GM12878 (cell line): ENCODE results near the gene FAM13C. TPM values are rescaled to one million over a fixed set of nuclear protein-coding genes. Genes with fewer than 3 reads are reported as not detected.

Source experiments
- ATAC-seq: fragments of 200-7000 bp; cut with Tn5 transposase; 3 replicates; pipeline ENCODE4 v1.9.1; 2020; ENCODE audit warnings: mild to moderate bottlenecking, moderate library complexity
- BruUV-seq: library from RNA; stranded (reverse); fragments of 400-500 nt; replicated peaks from 2 replicates; lab custom pipeline; 2021; lab: Mats Ljungman, UMichigan
- CTCF ChIA-PET: fragments of 300-600 bp; sonication (Branson Sonifier 250); formaldehyde crosslinking; extraction: SDS; loops from one replicate; lab custom pipeline; 2021; ENCODE audit warnings: inconsistent platforms; lab: Yijun Ruan, JAX
- POLR2A ChIA-PET: fragments of 350-600 bp; formaldehyde crosslinking; extraction: SDS; loops from one replicate; lab custom pipeline; 2021; ENCODE audit warnings: inconsistent platforms; lab: Charles Lee
- RAD21 ChIA-PET: fragments of 300-600 bp; sonication (Branson Sonifier 250); formaldehyde crosslinking; loops from one replicate; lab custom pipeline; 2023; ENCODE audit warnings: antibody characterized with exemption; ENCODE audit not compliant: unreplicated experiment; lab: Charles Lee
- SMC1A ChIA-PET: fragments of 300-600 bp; sonication (Branson Sonifier 250); formaldehyde crosslinking; loops from one replicate; lab custom pipeline; 2023; ENCODE audit not compliant: unreplicated experiment, uncharacterized antibody; lab: Charles Lee
- DNase-seq: peaks from one replicate; pipeline ENCODE4 v3.0.0-alpha.2; 2011; ENCODE audit warnings: low read depth, low spot score
- FAIRE-seq: peaks from 3 replicates; lab custom pipeline; 2011; peaks lifted over from hg19 to GRCh38; lab: Jason Lieb, UNC
- H2AFZ ChIP-seq: 2 replicates; pipeline ENCODE4 v1.6.0; 2011; ENCODE audit warnings: low read depth, low read length, control low read depth; ENCODE audit not compliant: control insufficient read depth
- H3K27ac ChIP-seq: 2 replicates; pipeline ENCODE4 v1.5.1; 2011; ENCODE audit warnings: control low read depth; ENCODE audit not compliant: control insufficient read depth, insufficient read depth
- H3K27me3 ChIP-seq, 2 experiments: replicated peaks in 1 of 2; 2 replicates each; pipeline versions ENCODE4 v1.6.0 to v1.6.1; 2011; ENCODE audit warnings: low read length in 1 of 2; ENCODE audit not compliant: control insufficient read depth in 2 of 2, insufficient read depth in 2 of 2
- H3K36me3 ChIP-seq, 2 experiments: 2 replicates each; pipeline ENCODE4 v1.5.1; 2011; ENCODE audit warnings: low read length in 1 of 2; ENCODE audit not compliant: control insufficient read depth in 2 of 2, insufficient read depth in 2 of 2
- H3K4me1 ChIP-seq: 2 replicates; pipeline ENCODE4 v1.6.1; 2011; ENCODE audit warnings: mild to moderate bottlenecking, low read length, moderate library complexity, mixed read lengths; ENCODE audit not compliant: control insufficient read depth, insufficient read depth
- H3K4me2 ChIP-seq: 2 replicates; pipeline ENCODE4 v1.6.0; 2011; ENCODE audit warnings: control low read depth; ENCODE audit not compliant: control insufficient read depth, insufficient read depth
- H3K4me3 ChIP-seq: fragments of 200-600 bp; sonication (generic); 2 replicates; pipeline ENCODE4 v1.5.1; 2016
- H3K79me2 ChIP-seq: 2 replicates; pipeline ENCODE4 v1.6.0; 2011; ENCODE audit warnings: low read length; ENCODE audit not compliant: control insufficient read depth, insufficient read depth
- H3K9ac ChIP-seq: 2 replicates; pipeline ENCODE4 v1.8.0; 2011; ENCODE audit warnings: low read length, control low read depth, mixed read lengths; ENCODE audit not compliant: control insufficient read depth, insufficient read depth
- H3K9me3 ChIP-seq: replicated peaks from 3 replicates; pipeline ENCODE4 v1.5.1; 2011; ENCODE audit warnings: mild to moderate bottlenecking, low read length; ENCODE audit not compliant: control insufficient read depth, insufficient read depth
- H4K20me1 ChIP-seq: 2 replicates; pipeline ENCODE4 v1.6.0; 2011; ENCODE audit not compliant: control insufficient read depth, insufficient read depth
- ATF7 ChIP-seq: fragments of 450-650 bp; IDR thresholded peaks from 2 replicates; pipeline ENCODE4 v1.6.1; 2016; ENCODE audit warnings: low read depth, mild to moderate bottlenecking
- CEBPB ChIP-seq, 2 experiments: fragments of 150-350 bp in 1 of 2; IDR thresholded peaks; 2 replicates each; pipeline ENCODE4 v1.6.1; 2012 to 2014; ENCODE audit warnings: low read depth in 2 of 2, low read length in 2 of 2, borderline replicate concordance in 1 of 2, inconsistent platforms in 1 of 2
- CHD1 ChIP-seq: IDR thresholded peaks from 2 replicates; pipeline ENCODE4 v1.6.1; 2012; ENCODE audit warnings: low read depth, low read length, improper control_type of control experiment
- CTCF ChIP-seq, 3 experiments: IDR thresholded peaks in 2 of 3; conservative IDR thresholded peaks in 1 of 3; 2 replicates each; pipeline ENCODE4 v1.5.1; 2011; ENCODE audit warnings: low read depth in 3 of 3, low read length in 3 of 3, mild to moderate bottlenecking in 3 of 3, control low read depth in 2 of 3, moderate library complexity in 2 of 3, inconsistent platforms in 1 of 3, mixed read lengths in 1 of 3; ENCODE audit not compliant: control insufficient read depth in 2 of 3, insufficient read depth in 1 of 3; ENCODE audit errors: extremely low read depth in 1 of 3
- EED ChIP-seq: sonication (generic); IDR thresholded peaks from 2 replicates; pipeline ENCODE4 v1.6.1; 2016; ENCODE audit warnings: antibody characterized with exemption, low read depth
- KAT2A ChIP-seq: conservative IDR thresholded peaks from 2 replicates; pipeline ENCODE4 v1.6.1; 2011; ENCODE audit warnings: low read depth, low read length; ENCODE audit not compliant: control insufficient read depth
- NBN ChIP-seq: fragments of 450-650 bp; IDR thresholded peaks from 2 replicates; pipeline ENCODE4 v1.6.1; 2016
- POLR2AphosphoS2 ChIP-seq: IDR thresholded peaks from 2 replicates; pipeline ENCODE4 v1.6.1; 2011; ENCODE audit warnings: low read depth, mild to moderate bottlenecking, low read length, improper control_type of control experiment, moderate library complexity
- RELA ChIP-seq: fragments of 450-650 bp; IDR thresholded peaks from 2 replicates; pipeline ENCODE4 v1.8.0; 2014; ENCODE audit warnings: borderline replicate concordance; ENCODE audit not compliant: partially characterized antibody
- REST ChIP-seq: IDR thresholded peaks from 2 replicates; pipeline ENCODE4 v1.6.1; 2012; ENCODE audit warnings: mild to moderate bottlenecking, low read depth, low read length
- SMAD1 ChIP-seq: fragments of 450-650 bp; IDR thresholded peaks from 2 replicates; pipeline ENCODE4 v1.6.1; 2018; ENCODE audit warnings: mild to moderate bottlenecking, low read depth; ENCODE audit not compliant: partially characterized antibody
- SUZ12 ChIP-seq: fragments of 200-600 bp; sonication (generic); IDR thresholded peaks from one replicate; pipeline ENCODE4 v1.6.1; 2018; ENCODE audit warnings: antibody characterized with exemption, mild to moderate bottlenecking; ENCODE audit not compliant: unreplicated experiment
- WGBS: methylation state at CpG from one replicate; pipeline ENCODE4 v1.1.6; 2016; ENCODE audit warnings: low lambda C conversion rate; ENCODE audit not compliant: insufficient replicate concordance, insufficient coverage; ENCODE audit errors: missing lambda C conversion rate; 5-methylcytosine and 5-hydroxymethylcytosine counted together
- in situ Hi-C: fragments of 300-500 bp; cut with MboI; formaldehyde crosslinking; loops from 9 replicates; pipeline ENCODE4 v1.14.3; 2018; ENCODE audit warnings: mixed read lengths
- intact Hi-C: fragments of 100-400 bp; cut with micrococcal nuclease; formaldehyde crosslinking; loops from one replicate; pipeline ENCODE4 v1.14.2; 2022; ENCODE audit not compliant: unreplicated experiment
- polyA plus RNA-seq, 11 experiments: library from polyadenylated mRNA; depleted of rRNA in 4 of 11; unstranded in 6 of 11; stranded (reverse) in 5 of 11; fragments of >200 nt; fragmentation: Nextera tagmentation in 4 of 11; fragmentation: Illumina TruSeq in 1 of 11; extraction: Ambion mirVana in 4 of 11; extraction: Trizol in 1 of 11; gene quantifications; 1 replicate in 1 of 11; 2 replicates in 10 of 11; pipeline versions ENCODE4 v1.2.1 to v1.2.3, GENCODE V29; 2011 to 2016; ENCODE audit warnings: inconsistent platforms in 2 of 11, missing spikeins in 2 of 11, low read depth in 1 of 11
- total RNA-seq, 4 experiments: library from RNA; depleted of rRNA in 3 of 4; stranded (reverse); fragments of >200 nt in 3 of 4; fragmentation: Illumina TruSeq in 1 of 4; extraction: Trizol in 1 of 4; gene quantifications; 2 replicates each; pipeline versions ENCODE4 v1.2.1 to v1.2.3, GENCODE V29; 2013 to 2021

Gene FAM13C
- total and polyA plus RNA-seq, 10 of the 15 experiments (the other 5 are each of a cell fraction or from before 2014, with no cell fraction given), result 0.04 to 0.31 (median 0.13) TPM; not detected in 5

GRCh38 chr10:59283456-59284091, 78.8 kb downstream of the FAM13C start:
- H3K4me1 ChIP-seq, result no peaks in the 10 kb centered on the region
- ChIA-PET CTCF (no interaction called here), RAD21 (no interaction called here), SMC1A (no interaction called here)
- H3K9ac ChIP-seq, result no peak overlapping the region
- no peak for FAIRE-seq
- in situ Hi-C loops, result no loop called here
- H3K36me3 ChIP-seq, result no peaks in the 10 kb centered on the region
- no peaks in the 10 kb centered on the region for H3K79me2 ChIP-seq
- H3K4me2 ChIP-seq, result no peak overlapping the region
- TF ChIP-seq KAT2A (no peak), ATF7 (no peak), RELA (no peak)
- TF ChIP-seq, all 136 proteins: peak for 0
- no TSS peak for BruUV-seq
- Histone ChIP-seq H3K27ac (no peak overlapping the region), H3K9me3 (no peaks in the 10 kb centered on the region), H3K4me3 (no peak overlapping the region), H3K27me3 (no peaks in the 10 kb centered on the region; a peak in 1 of 4 replicates), H4K20me1 (no peaks in the 10 kb centered on the region), H2AFZ (no peak overlapping the region)
- POLR2A ChIA-PET, result no interaction called here
- no peak for ATAC-seq
- intact Hi-C loops, result no loop called here
- WGBS, result 24% methylated on average over 9 of the region's 9 CpGs
- no peak for DNase-seq

DNA sequence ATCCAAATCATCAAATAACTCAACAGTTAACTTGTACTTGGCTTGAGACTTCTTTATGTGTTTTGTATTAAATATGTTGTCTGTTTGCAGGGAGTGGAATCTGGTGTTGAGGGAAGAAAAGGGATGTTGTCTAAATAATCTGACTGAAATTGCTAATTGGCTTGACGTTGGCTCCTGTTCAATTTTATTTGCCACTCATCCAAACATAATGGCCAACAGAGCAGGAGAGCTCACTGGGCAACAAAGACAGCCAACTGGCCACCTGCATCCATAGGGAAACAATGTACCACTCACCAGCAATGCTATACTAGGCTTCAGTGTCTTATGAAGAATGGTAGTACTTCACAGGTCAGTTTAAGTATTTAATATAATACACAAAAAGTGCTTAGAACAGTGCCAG, 80.5 kb downstream of the FAM13C start:
- Histone ChIP-seq H3K9me3 (no peaks in the 10 kb centered on the region), H3K4me1 (no peaks in the 10 kb centered on the region), H2AFZ (no peak overlapping the region), H3K9ac (no peak overlapping the region), H3K36me3 (no peaks in the 10 kb centered on the region), H3K27me3 (no peaks in the 10 kb centered on the region; a peak in 1 of 4 replicates), H3K4me2 (no peak overlapping the region), H3K27ac (no peak overlapping the region), H3K79me2 (no peaks in the 10 kb centered on the region), H3K4me3 (no peak overlapping the region), H4K20me1 (no peaks in the 10 kb centered on the region)
- no peak for DNase-seq
- in situ Hi-C loops (no loop called here), intact Hi-C loops (no loop called here)
- no TSS peak for BruUV-seq
- RAD21 ChIA-PET, result no interaction called here
- SMC1A ChIA-PET, result no interaction called here
- POLR2A ChIA-PET, result no interaction called here
- no peak for FAIRE-seq
- CTCF ChIA-PET, result no interaction called here
- WGBS, result 0% methylated on average over 1 of the region's 1 CpG
- ATAC-seq, result no peak
- TF ChIP-seq CHD1, result no peak
- no peak for TF ChIP-seq EED
- TF ChIP-seq CEBPB (IDR thresholded peaks at IDR 0.05; ENCODE audit: borderline replicate concordance in 1 of 2, low read depth in 2 of 2, low read length in 2 of 2), result no peak
- no peak for TF ChIP-seq REST
- TF ChIP-seq SUZ12, result no peak
- TF ChIP-seq SMAD1, result no peak
- TF ChIP-seq CTCF (IDR thresholded peaks at IDR 0.05 in 2 of 3, conservative IDR thresholded peaks at IDR 0.05 in 1 of 3; ENCODE audit: control insufficient read depth in 2 of 3, extremely low read depth in 1 of 3, insufficient read depth in 1 of 3, low read depth in 3 of 3, low read length in 3 of 3), result no peak
- no peak for TF ChIP-seq NBN
- TF ChIP-seq POLR2AphosphoS2, result no peak
